ENCODE measurements around the gene QARS1.

DNA sequence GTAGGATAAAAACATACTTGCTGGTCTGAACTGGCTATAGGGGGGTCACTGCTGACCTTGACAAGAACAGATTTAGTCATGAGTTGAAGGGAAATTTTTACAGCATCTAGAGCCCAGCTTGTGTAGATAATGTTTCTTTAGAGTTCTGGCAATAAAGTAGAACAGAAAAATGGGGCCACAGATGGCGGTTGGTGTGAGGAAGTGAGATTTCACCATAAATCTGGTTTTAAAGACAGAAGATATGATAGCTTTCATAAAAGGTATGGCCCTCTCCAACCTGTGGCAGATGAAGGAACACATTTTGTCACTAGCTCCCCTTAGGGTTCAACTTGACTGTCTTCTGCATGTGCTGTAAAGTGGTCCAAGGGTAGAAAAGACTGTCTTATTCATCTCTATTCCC lies 51.0 kb downstream of the QARS1 start:
- TF ChIP-seq, protein P1, sequence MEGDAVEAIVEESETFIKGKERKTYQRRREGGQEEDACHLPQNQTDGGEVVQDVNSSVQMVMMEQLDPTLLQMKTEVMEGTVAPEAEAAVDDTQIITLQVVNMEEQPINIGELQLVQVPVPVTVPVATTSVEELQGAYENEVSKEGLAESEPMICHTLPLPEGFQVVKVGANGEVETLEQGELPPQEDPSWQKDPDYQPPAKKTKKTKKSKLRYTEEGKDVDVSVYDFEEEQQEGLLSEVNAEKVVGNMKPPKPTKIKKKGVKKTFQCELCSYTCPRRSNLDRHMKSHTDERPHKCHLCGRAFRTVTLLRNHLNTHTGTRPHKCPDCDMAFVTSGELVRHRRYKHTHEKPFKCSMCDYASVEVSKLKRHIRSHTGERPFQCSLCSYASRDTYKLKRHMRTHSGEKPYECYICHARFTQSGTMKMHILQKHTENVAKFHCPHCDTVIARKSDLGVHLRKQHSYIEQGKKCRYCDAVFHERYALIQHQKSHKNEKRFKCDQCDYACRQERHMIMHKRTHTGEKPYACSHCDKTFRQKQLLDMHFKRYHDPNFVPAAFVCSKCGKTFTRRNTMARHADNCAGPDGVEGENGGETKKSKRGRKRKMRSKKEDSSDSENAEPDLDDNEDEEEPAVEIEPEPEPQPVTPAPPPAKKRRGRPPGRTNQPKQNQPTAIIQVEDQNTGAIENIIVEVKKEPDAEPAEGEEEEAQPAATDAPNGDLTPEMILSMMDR (optimal IDR thresholded peaks at IDR 0.05 in 1 of 3, IDR thresholded peaks at IDR 0.05 in 1 of 3, conservative IDR thresholded peaks at IDR 0.05 in 1 of 3; ENCODE audit: extremely low read depth in 1 of 3, insufficient read depth in 2 of 3, low read length in 3 of 3): no peak
- TF ChIP-seq EZH2 (IDR thresholded peaks at IDR 0.05; ENCODE audit: low read length): no peak
